ENCODE data around the gene SMG9. TPM values are rescaled to one million over a fixed set of nuclear protein-coding genes. Genes with fewer than 3 reads are reported as not detected.

The SMG9 gene
- total and polyA plus RNA-seq, 2 of the 4 experiments (the other 2 are of a cell fraction), result 4.8 to 24.3 TPM

- H3K9me1 ChIP-seq (ENCODE audit: insufficient read depth, low read length), result peaks cover 3% of the 10 kb centered on the region; the same call in 1 of the 2 replicates
- H4K5ac ChIP-seq (ENCODE audit: low read depth, low read length), result no peak overlapping the region
- no peak overlapping the region for H2BK20ac ChIP-seq (ENCODE audit: low read depth, low read length)
- in situ Hi-C loops (cut with MboI; ENCODE audit: low sequenced_read_pairs), result no loop called here
- no peak overlapping the region for H2AFZ ChIP-seq (replicated peaks; ENCODE audit: low read length, poor library complexity)
- no peak overlapping the region for H3K4me2 ChIP-seq (ENCODE audit: low read depth, low read length)
- H3K4me1 ChIP-seq (ENCODE audit: control insufficient read depth, insufficient read depth, low read length), result peaks cover 7% of the 10 kb centered on the region; the same call in 1 of the 2 replicates
- POLR2A ChIA-PET (ENCODE audit: unreplicated experiment), result no interaction called here
- no peak overlapping the region for H3K27ac ChIP-seq (ENCODE audit: insufficient read depth, low read length)
- no peak overlapping the region for H2AK5ac ChIP-seq (ENCODE audit: low read depth, low read length)
- dilution Hi-C loops (cut with HindIII; ENCODE audit: low sequenced_read_pairs, unreplicated experiment), result no loop called here
- H4K91ac ChIP-seq (ENCODE audit: insufficient read depth, low read depth, low read length), result no peak overlapping the region
- intact Hi-C loops (cut with micrococcal nuclease), result no loop called here
- no peak overlapping the region for H3K23ac ChIP-seq (ENCODE audit: low read depth, low read length)
- H3K27me3 ChIP-seq (ENCODE audit: control insufficient read depth, insufficient read depth, low read length), result no peaks in the 10 kb centered on the region
- WGBS, 2 experiments (ENCODE audit: extremely low coverage in 2 of 2, insufficient read length in 1 of 2), result 91% methylated on average over 8 of the region's 16 CpGs; no CpG with 5 or more reads in 1 of the 2 experiments
- CTCF ChIA-PET, result no interaction called here
- H4K8ac ChIP-seq (ENCODE audit: low read depth in 2 of 2, low read length in 2 of 2), result no peak overlapping the region
- no peak overlapping the region for H2BK120ac ChIP-seq (ENCODE audit: low read depth, low read length)
- H3K14ac ChIP-seq (replicated peaks; ENCODE audit: low read depth, low read length), result no peak overlapping the region
- H3K9me3 ChIP-seq (ENCODE audit: control insufficient read depth, insufficient read depth, low read length), result no peaks in the 10 kb centered on the region
- no peak overlapping the region for H3K4me3 ChIP-seq (ENCODE audit: insufficient read depth, low read depth, low read length)
- peak overlapping the region; percentile 18 for H2AK9ac ChIP-seq (replicated peaks; ENCODE audit: low read depth, low read length, poor library complexity)
- peaks cover 5% of the 10 kb centered on the region; the same call in 1 of the 2 replicates for H4K20me1 ChIP-seq (ENCODE audit: insufficient read depth, low read length)
- no peak overlapping the region for H2BK5ac ChIP-seq (ENCODE audit: low read depth, low read length, poor library complexity, severe bottlenecking)
- no peak overlapping the region for H3K4ac ChIP-seq (ENCODE audit: low read depth, low read length)
- H3K9ac ChIP-seq (ENCODE audit: low read depth, low read length), result no peak overlapping the region
- peaks cover 0 to 20% of the 10 kb centered on the region in 2 experiments; a peak in 3 of 4 replicates for H3K79me1 ChIP-seq (ENCODE audit: low read depth in 1 of 2, low read length in 2 of 2)
- H3K56ac ChIP-seq (ENCODE audit: extremely low read depth, insufficient read depth, low read length), result no peak overlapping the region
- no peak overlapping the region for H2BK15ac ChIP-seq (ENCODE audit: low read depth, low read length)
- ATAC-seq (ENCODE audit: low read depth), result no peak
- BruUV-seq (replicated peaks), result no TSS peak
- H3K36me3 ChIP-seq (ENCODE audit: control insufficient read depth, insufficient read depth, low read length), result peaks cover 51% of the 10 kb centered on the region
- TF ChIP-seq, protein P1, sequence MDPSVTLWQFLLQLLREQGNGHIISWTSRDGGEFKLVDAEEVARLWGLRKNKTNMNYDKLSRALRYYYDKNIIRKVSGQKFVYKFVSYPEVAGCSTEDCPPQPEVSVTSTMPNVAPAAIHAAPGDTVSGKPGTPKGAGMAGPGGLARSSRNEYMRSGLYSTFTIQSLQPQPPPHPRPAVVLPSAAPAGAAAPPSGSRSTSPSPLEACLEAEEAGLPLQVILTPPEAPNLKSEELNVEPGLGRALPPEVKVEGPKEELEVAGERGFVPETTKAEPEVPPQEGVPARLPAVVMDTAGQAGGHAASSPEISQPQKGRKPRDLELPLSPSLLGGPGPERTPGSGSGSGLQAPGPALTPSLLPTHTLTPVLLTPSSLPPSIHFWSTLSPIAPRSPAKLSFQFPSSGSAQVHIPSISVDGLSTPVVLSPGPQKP (IDR thresholded peaks at IDR 0.05; ENCODE audit: borderline replicate concordance, low read depth, low read length), result no peak
- no peak for TF ChIP-seq SMC3 (IDR thresholded peaks at IDR 0.05; ENCODE audit: low read depth, low read length)
- no peak for TF ChIP-seq BHLHE40 (IDR thresholded peaks at IDR 0.05; ENCODE audit: low read depth, low read length)
- no peak for TF ChIP-seq RCOR1 (IDR thresholded peaks at IDR 0.05; ENCODE audit: insufficient replicate concordance, low read length)
- no peak for TF ChIP-seq MAZ (IDR thresholded peaks at IDR 0.05; ENCODE audit: borderline replicate concordance, low read depth, low read length)
- TF ChIP-seq MXI1 (IDR thresholded peaks at IDR 0.05; ENCODE audit: borderline replicate concordance, low read depth, low read length), result no peak
- no peak for TF ChIP-seq FOS (IDR thresholded peaks at IDR 0.05; ENCODE audit: low read depth, low read length)
- no peak for TF ChIP-seq USF2 (IDR thresholded peaks at IDR 0.05; ENCODE audit: low read depth, low read length)
- no peak for TF ChIP-seq NFE2L2 (IDR thresholded peaks at IDR 0.05; ENCODE audit: low read depth, low read length)
- no peak for TF ChIP-seq RFX5 (IDR thresholded peaks at IDR 0.05; ENCODE audit: low read depth, low read length)
- no peak for TF ChIP-seq RAD21 (IDR thresholded peaks at IDR 0.05; ENCODE audit: low read length)
- TF ChIP-seq MAFK (IDR thresholded peaks at IDR 0.05; ENCODE audit: low read depth, low read length), result no peak
- no peak for TF ChIP-seq CHD1 (IDR thresholded peaks at IDR 0.05; ENCODE audit: low read depth, low read length)
- no peak for TF ChIP-seq POLR2A (IDR thresholded peaks at IDR 0.05; ENCODE audit: low read depth, low read length)
- no peak for TF ChIP-seq CEBPB (IDR thresholded peaks at IDR 0.05; ENCODE audit: low read depth, low read length)
- H3K18ac ChIP-seq (ENCODE audit: low read depth, low read length), result no peak overlapping the region
- no peak for DNase-seq
Measured at GRCh38 chr19:43739439-43740235, 15.1 kb downstream of the SMG9 start.
